Lower leg skin (tissue), 3 donors: ENCODE results near the gene IFIT3.

Source experiments
- CTCF ChIP-seq, 3 donors: fragments of 450-650 bp; IDR thresholded peaks; one replicate each; pipeline ENCODE4 v1.5.1; 2016; ENCODE audit warnings: antibody characterized with exemption in 3 of 3, mild to moderate bottlenecking in 3 of 3, moderate library complexity in 2 of 3
- POLR2A ChIP-seq, 2 donors: fragments of 450-650 bp; IDR thresholded peaks; one replicate each; pipeline ENCODE4 v1.6.1; 2016 to 2017; ENCODE audit warnings: antibody characterized with exemption in 2 of 2, mild to moderate bottlenecking in 1 of 2, moderate library complexity in 1 of 2

- TF ChIP-seq POLR2A (IDR thresholded peaks at IDR 0.05) (no peak), CTCF (IDR thresholded peaks at IDR 0.05) (no peak)
These were observed 43.8 kb upstream of the IFIT3 start for GRCh38 chr10:89283936-89284475.
